GM12878 (cell line): ENCODE results near the gene EP400. TPM values are rescaled to one million over a fixed set of nuclear protein-coding genes. Genes with fewer than 3 reads are reported as not detected.

Experiments used
- ATAC-seq: fragments of 200-7000 bp; cut with Tn5 transposase; 3 replicates; pipeline ENCODE4 v1.9.1; 2020; ENCODE audit warnings: mild to moderate bottlenecking, moderate library complexity
- BruUV-seq: library from RNA; stranded (reverse); fragments of 400-500 nt; replicated peaks from 2 replicates; lab custom pipeline; 2021; lab: Mats Ljungman, UMichigan
- CTCF ChIA-PET: fragments of 300-600 bp; sonication (Branson Sonifier 250); formaldehyde crosslinking; extraction: SDS; loops from one replicate; lab custom pipeline; 2021; ENCODE audit warnings: inconsistent platforms; lab: Yijun Ruan, JAX
- POLR2A ChIA-PET: fragments of 350-600 bp; formaldehyde crosslinking; extraction: SDS; loops from one replicate; lab custom pipeline; 2021; ENCODE audit warnings: inconsistent platforms; lab: Charles Lee
- RAD21 ChIA-PET: fragments of 300-600 bp; sonication (Branson Sonifier 250); formaldehyde crosslinking; loops from one replicate; lab custom pipeline; 2023; ENCODE audit warnings: antibody characterized with exemption; ENCODE audit not compliant: unreplicated experiment; lab: Charles Lee
- SMC1A ChIA-PET: fragments of 300-600 bp; sonication (Branson Sonifier 250); formaldehyde crosslinking; loops from one replicate; lab custom pipeline; 2023; ENCODE audit not compliant: unreplicated experiment, uncharacterized antibody; lab: Charles Lee
- DNase-seq: peaks from one replicate; pipeline ENCODE4 v3.0.0-alpha.2; 2011; ENCODE audit warnings: low read depth, low spot score
- FAIRE-seq: peaks from 3 replicates; lab custom pipeline; 2011; peaks lifted over from hg19 to GRCh38; lab: Jason Lieb, UNC
- H2AFZ ChIP-seq: 2 replicates; pipeline ENCODE4 v1.6.0; 2011; ENCODE audit warnings: low read depth, low read length, control low read depth; ENCODE audit not compliant: control insufficient read depth
- H3K27ac ChIP-seq: 2 replicates; pipeline ENCODE4 v1.5.1; 2011; ENCODE audit warnings: control low read depth; ENCODE audit not compliant: control insufficient read depth, insufficient read depth
- H3K27me3 ChIP-seq, 2 experiments: replicated peaks in 1 of 2; 2 replicates each; pipeline versions ENCODE4 v1.6.0 to v1.6.1; 2011; ENCODE audit warnings: low read length in 1 of 2; ENCODE audit not compliant: control insufficient read depth in 2 of 2, insufficient read depth in 2 of 2
- H3K36me3 ChIP-seq, 2 experiments: 2 replicates each; pipeline ENCODE4 v1.5.1; 2011; ENCODE audit warnings: low read length in 1 of 2; ENCODE audit not compliant: control insufficient read depth in 2 of 2, insufficient read depth in 2 of 2
- H3K4me1 ChIP-seq: 2 replicates; pipeline ENCODE4 v1.6.1; 2011; ENCODE audit warnings: mild to moderate bottlenecking, low read length, moderate library complexity, mixed read lengths; ENCODE audit not compliant: control insufficient read depth, insufficient read depth
- H3K4me2 ChIP-seq: 2 replicates; pipeline ENCODE4 v1.6.0; 2011; ENCODE audit warnings: control low read depth; ENCODE audit not compliant: control insufficient read depth, insufficient read depth
- H3K4me3 ChIP-seq: fragments of 200-600 bp; sonication (generic); 2 replicates; pipeline ENCODE4 v1.5.1; 2016
- H3K79me2 ChIP-seq: 2 replicates; pipeline ENCODE4 v1.6.0; 2011; ENCODE audit warnings: low read length; ENCODE audit not compliant: control insufficient read depth, insufficient read depth
- H3K9ac ChIP-seq: 2 replicates; pipeline ENCODE4 v1.8.0; 2011; ENCODE audit warnings: low read length, control low read depth, mixed read lengths; ENCODE audit not compliant: control insufficient read depth, insufficient read depth
- H3K9me3 ChIP-seq: replicated peaks from 3 replicates; pipeline ENCODE4 v1.5.1; 2011; ENCODE audit warnings: mild to moderate bottlenecking, low read length; ENCODE audit not compliant: control insufficient read depth, insufficient read depth
- H4K20me1 ChIP-seq: 2 replicates; pipeline ENCODE4 v1.6.0; 2011; ENCODE audit not compliant: control insufficient read depth, insufficient read depth
- CHD4 ChIP-seq: fragments of 200-600 bp; sonication (generic); IDR thresholded peaks from 2 replicates; pipeline ENCODE4 v1.6.1; 2016; ENCODE audit warnings: mild to moderate bottlenecking
- RUNX3 ChIP-seq: IDR thresholded peaks from 2 replicates; pipeline ENCODE4 v1.6.1; 2012; ENCODE audit warnings: low read length, inconsistent platforms
- SUPT20H ChIP-seq: IDR thresholded peaks from 2 replicates; pipeline ENCODE4 v1.6.1; 2011; ENCODE audit warnings: low read depth, mild to moderate bottlenecking, low read length, moderate library complexity, borderline replicate concordance; ENCODE audit not compliant: control insufficient read depth
- YBX1 ChIP-seq: fragments of 450-650 bp; IDR thresholded peaks from 2 replicates; pipeline ENCODE4 v1.6.1; 2016; ENCODE audit warnings: antibody characterized with exemption
- WGBS: methylation state at CpG from one replicate; pipeline ENCODE4 v1.1.6; 2016; ENCODE audit warnings: low lambda C conversion rate; ENCODE audit not compliant: insufficient replicate concordance, insufficient coverage; ENCODE audit errors: missing lambda C conversion rate; 5-methylcytosine and 5-hydroxymethylcytosine counted together
- in situ Hi-C: fragments of 300-500 bp; cut with MboI; formaldehyde crosslinking; loops from 9 replicates; pipeline ENCODE4 v1.14.3; 2018; ENCODE audit warnings: mixed read lengths
- intact Hi-C: fragments of 100-400 bp; cut with micrococcal nuclease; formaldehyde crosslinking; loops from one replicate; pipeline ENCODE4 v1.14.2; 2022; ENCODE audit not compliant: unreplicated experiment
- polyA plus RNA-seq, 11 experiments: library from polyadenylated mRNA; depleted of rRNA in 4 of 11; unstranded in 6 of 11; stranded (reverse) in 5 of 11; fragments of >200 nt; fragmentation: Nextera tagmentation in 4 of 11; fragmentation: Illumina TruSeq in 1 of 11; extraction: Ambion mirVana in 4 of 11; extraction: Trizol in 1 of 11; gene quantifications; 1 replicate in 1 of 11; 2 replicates in 10 of 11; pipeline versions ENCODE4 v1.2.1 to v1.2.3, GENCODE V29; 2011 to 2016; ENCODE audit warnings: inconsistent platforms in 2 of 11, missing spikeins in 2 of 11, low read depth in 1 of 11
- total RNA-seq, 4 experiments: library from RNA; depleted of rRNA in 3 of 4; stranded (reverse); fragments of >200 nt in 3 of 4; fragmentation: Illumina TruSeq in 1 of 4; extraction: Trizol in 1 of 4; gene quantifications; 2 replicates each; pipeline versions ENCODE4 v1.2.1 to v1.2.3, GENCODE V29; 2013 to 2021
- TF ChIP-seq, protein P1 (sequence below): fragments of 150-350 bp; IDR thresholded peaks from 2 replicates; pipeline ENCODE4 v1.6.1; 2016; ENCODE audit warnings: low read depth, low read length
- TF ChIP-seq, protein P2 (sequence below): fragments of 450-650 bp; IDR thresholded peaks from 2 replicates; pipeline ENCODE4 v1.6.1; 2014; ENCODE audit warnings: mild to moderate bottlenecking
- TF ChIP-seq, protein P3 (sequence below): IDR thresholded peaks from 2 replicates; pipeline ENCODE4 v1.6.1; 2011; ENCODE audit warnings: mild to moderate bottlenecking, low read depth, low read length, moderate library complexity; ENCODE audit not compliant: insufficient replicate concordance
- TF ChIP-seq, protein P4 (sequence below): fragments of 450-650 bp; conservative IDR thresholded peaks from 2 replicates; pipeline ENCODE4 v1.6.1; 2017; ENCODE audit warnings: mild to moderate bottlenecking, moderate library complexity

The EP400 gene
- total and polyA plus RNA-seq, 10 of the 15 experiments (the other 5 are each of a cell fraction or from before 2014, with no cell fraction given) = 3.8 to 44.2 (median 8.4) TPM

DNA sequence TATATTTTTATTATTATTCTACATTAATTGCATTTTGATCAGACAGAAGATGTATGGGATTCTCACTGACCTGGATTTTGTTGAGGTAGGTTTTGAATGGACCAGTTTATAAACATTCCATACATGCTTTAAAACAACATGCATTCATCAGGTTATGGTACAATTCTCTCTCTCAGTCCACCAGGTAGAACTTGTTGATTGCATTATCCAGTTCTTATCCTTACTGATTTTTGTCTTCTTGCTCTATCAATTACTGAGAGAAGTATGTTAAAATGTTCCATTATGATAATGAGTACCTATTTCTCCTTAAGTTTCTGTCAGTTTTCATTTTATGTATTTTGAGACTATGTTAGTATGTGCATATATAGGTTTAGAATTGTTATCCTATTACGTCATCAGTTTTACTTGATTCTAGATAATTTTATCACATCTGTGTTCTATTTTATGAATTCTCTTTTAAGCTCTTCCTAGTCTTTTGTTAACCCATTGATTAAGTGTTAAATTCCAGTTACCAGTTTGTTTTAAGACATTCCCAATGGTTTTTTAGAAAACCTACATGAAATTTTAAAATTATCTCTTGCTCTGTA is 50.6 kb downstream of the EP400 start (continued):
- TF ChIP-seq, protein P1, sequence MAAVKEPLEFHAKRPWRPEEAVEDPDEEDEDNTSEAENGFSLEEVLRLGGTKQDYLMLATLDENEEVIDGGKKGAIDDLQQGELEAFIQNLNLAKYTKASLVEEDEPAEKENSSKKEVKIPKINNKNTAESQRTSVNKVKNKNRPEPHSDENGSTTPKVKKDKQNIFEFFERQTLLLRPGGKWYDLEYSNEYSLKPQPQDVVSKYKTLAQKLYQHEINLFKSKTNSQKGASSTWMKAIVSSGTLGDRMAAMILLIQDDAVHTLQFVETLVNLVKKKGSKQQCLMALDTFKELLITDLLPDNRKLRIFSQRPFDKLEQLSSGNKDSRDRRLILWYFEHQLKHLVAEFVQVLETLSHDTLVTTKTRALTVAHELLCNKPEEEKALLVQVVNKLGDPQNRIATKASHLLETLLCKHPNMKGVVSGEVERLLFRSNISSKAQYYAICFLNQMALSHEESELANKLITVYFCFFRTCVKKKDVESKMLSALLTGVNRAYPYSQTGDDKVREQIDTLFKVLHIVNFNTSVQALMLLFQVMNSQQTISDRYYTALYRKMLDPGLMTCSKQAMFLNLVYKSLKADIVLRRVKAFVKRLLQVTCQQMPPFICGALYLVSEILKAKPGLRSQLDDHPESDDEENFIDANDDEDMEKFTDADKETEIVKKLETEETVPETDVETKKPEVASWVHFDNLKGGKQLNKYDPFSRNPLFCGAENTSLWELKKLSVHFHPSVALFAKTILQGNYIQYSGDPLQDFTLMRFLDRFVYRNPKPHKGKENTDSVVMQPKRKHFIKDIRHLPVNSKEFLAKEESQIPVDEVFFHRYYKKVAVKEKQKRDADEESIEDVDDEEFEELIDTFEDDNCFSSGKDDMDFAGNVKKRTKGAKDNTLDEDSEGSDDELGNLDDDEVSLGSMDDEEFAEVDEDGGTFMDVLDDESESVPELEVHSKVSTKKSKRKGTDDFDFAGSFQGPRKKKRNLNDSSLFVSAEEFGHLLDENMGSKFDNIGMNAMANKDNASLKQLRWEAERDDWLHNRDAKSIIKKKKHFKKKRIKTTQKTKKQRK = no peak
- TF ChIP-seq RUNX3 (no peak), CHD4 (no peak)
- TF ChIP-seq, protein P2, sequence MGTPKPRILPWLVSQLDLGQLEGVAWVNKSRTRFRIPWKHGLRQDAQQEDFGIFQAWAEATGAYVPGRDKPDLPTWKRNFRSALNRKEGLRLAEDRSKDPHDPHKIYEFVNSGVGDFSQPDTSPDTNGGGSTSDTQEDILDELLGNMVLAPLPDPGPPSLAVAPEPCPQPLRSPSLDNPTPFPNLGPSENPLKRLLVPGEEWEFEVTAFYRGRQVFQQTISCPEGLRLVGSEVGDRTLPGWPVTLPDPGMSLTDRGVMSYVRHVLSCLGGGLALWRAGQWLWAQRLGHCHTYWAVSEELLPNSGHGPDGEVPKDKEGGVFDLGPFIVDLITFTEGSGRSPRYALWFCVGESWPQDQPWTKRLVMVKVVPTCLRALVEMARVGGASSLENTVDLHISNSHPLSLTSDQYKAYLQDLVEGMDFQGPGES = no peak

DNA sequence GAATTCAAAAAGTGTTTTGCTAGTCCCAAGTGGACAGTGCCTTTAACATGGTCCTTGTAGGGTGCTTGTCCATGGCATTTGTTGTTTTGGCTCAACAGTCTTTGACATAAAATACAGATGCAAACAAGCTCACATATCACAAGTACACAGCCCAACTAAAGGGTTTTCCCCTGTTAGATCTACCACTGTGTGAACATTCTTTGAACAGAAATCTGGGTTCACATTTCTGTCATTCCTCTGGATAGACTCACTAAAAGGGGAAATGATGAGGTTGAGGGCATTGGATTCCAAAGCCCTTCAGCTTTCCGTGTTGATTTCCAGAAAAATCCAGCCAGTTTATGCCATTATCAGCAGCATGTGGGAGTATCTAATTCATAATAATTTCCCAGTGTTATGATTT is 54.1 kb downstream of the EP400 start:
- H3K27ac ChIP-seq = no peak overlapping the region
- H3K4me2 ChIP-seq = no peak overlapping the region
- no peaks in the 10 kb centered on the region for H3K4me1 ChIP-seq
- TF ChIP-seq, protein P3, sequence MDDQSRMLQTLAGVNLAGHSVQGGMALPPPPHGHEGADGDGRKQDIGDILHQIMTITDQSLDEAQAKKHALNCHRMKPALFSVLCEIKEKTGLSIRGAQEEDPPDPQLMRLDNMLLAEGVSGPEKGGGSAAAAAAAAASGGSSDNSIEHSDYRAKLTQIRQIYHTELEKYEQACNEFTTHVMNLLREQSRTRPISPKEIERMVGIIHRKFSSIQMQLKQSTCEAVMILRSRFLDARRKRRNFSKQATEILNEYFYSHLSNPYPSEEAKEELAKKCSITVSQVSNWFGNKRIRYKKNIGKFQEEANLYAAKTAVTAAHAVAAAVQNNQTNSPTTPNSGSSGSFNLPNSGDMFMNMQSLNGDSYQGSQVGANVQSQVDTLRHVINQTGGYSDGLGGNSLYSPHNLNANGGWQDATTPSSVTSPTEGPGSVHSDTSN = no peak
- no peak for TF ChIP-seq YBX1
- TF ChIP-seq, protein P4, sequence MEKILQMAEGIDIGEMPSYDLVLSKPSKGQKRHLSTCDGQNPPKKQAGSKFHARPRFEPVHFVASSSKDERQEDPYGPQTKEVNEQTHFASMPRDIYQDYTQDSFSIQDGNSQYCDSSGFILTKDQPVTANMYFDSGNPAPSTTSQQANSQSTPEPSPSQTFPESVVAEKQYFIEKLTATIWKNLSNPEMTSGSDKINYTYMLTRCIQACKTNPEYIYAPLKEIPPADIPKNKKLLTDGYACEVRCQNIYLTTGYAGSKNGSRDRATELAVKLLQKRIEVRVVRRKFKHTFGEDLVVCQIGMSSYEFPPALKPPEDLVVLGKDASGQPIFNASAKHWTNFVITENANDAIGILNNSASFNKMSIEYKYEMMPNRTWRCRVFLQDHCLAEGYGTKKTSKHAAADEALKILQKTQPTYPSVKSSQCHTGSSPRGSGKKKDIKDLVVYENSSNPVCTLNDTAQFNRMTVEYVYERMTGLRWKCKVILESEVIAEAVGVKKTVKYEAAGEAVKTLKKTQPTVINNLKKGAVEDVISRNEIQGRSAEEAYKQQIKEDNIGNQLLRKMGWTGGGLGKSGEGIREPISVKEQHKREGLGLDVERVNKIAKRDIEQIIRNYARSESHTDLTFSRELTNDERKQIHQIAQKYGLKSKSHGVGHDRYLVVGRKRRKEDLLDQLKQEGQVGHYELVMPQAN = no peak
- no peak for TF ChIP-seq SUPT20H
- TF ChIP-seq, all 136 proteins: peak for 0
- intact Hi-C loops = loop anchor here (5.0 kb wide), 2 partner anchors 167 to 1087 kb away; no protein-coding TSS in a partner anchor
- Histone ChIP-seq H3K9ac (no peak overlapping the region), H4K20me1 (no peaks in the 10 kb centered on the region), H3K79me2 (no peaks in the 10 kb centered on the region), H3K36me3 (peaks cover 10 to 20% of the 10 kb centered on the region in 2 experiments), H2AFZ (no peak overlapping the region), H3K4me3 (no peak overlapping the region), H3K27me3 (no peaks in the 10 kb centered on the region), H3K9me3 (no peaks in the 10 kb centered on the region)
- ChIA-PET CTCF (no interaction called here), POLR2A (no interaction called here), SMC1A (no interaction called here), RAD21 (no interaction called here)
- FAIRE-seq = no peak
- BruUV-seq = TSS peak; percentile 26
- 100% methylated on average over 1 of the region's 1 CpG for WGBS
- DNase-seq = no peak
- in situ Hi-C loops = no loop called here
- ATAC-seq = no peak
